ENCODE results near the gene TPM1. TPM values are rescaled to one million over a fixed set of nuclear protein-coding genes. Genes with fewer than 3 reads are reported as not detected.
"Not testable (repeated sequence)": the region's sequence is repeated elsewhere in the genome, so short reads cannot be mapped to it uniquely, and the experiment has no call there.

The TPM1 gene
- total RNA-seq, 1 donor from 2014 or later, result 498 TPM

GRCh38 chr15:63104727-63105126 lies 62.2 kb downstream of the TPM1 start:
- Histone ChIP-seq H3K9me3 (no peaks in the 10 kb centered on the region), H3K27me3 (no peaks in the 10 kb centered on the region), H3K4me3 (no peak overlapping the region), H3K36me3 (no peaks in the 10 kb centered on the region), H3K4me1 (no peaks in the 10 kb centered on the region), H3K27ac (no peak overlapping the region)
- intact Hi-C loops (cut with DNase I), result no loop called here
- TF ChIP-seq POLR2AphosphoS5 (IDR thresholded peaks at IDR 0.05; ENCODE audit: insufficient read depth in 1 of 2, low read depth in 1 of 2) (no peak), POLR2A (IDR thresholded peaks at IDR 0.05) (no peak)
- TF ChIP-seq, protein P1, sequence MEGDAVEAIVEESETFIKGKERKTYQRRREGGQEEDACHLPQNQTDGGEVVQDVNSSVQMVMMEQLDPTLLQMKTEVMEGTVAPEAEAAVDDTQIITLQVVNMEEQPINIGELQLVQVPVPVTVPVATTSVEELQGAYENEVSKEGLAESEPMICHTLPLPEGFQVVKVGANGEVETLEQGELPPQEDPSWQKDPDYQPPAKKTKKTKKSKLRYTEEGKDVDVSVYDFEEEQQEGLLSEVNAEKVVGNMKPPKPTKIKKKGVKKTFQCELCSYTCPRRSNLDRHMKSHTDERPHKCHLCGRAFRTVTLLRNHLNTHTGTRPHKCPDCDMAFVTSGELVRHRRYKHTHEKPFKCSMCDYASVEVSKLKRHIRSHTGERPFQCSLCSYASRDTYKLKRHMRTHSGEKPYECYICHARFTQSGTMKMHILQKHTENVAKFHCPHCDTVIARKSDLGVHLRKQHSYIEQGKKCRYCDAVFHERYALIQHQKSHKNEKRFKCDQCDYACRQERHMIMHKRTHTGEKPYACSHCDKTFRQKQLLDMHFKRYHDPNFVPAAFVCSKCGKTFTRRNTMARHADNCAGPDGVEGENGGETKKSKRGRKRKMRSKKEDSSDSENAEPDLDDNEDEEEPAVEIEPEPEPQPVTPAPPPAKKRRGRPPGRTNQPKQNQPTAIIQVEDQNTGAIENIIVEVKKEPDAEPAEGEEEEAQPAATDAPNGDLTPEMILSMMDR (IDR thresholded peaks at IDR 0.05), result no peak
- no peak for DNase-seq (ENCODE audit: extremely low spot score in 2 of 2)

GRCh38 chr15:63105354-63105753 lies 62.8 kb downstream of the TPM1 start:
- DNase-seq (ENCODE audit: extremely low spot score in 2 of 2); H3K27ac ChIP-seq; H3K36me3 ChIP-seq; intact Hi-C loops (cut with DNase I); H3K27me3 ChIP-seq; H3K4me3 ChIP-seq; H3K4me1 ChIP-seq; H3K9me3 ChIP-seq: not testable (repeated sequence)

GRCh38 chr15:63107895-63108546 lies 65.5 kb downstream of the TPM1 start:
- intact Hi-C loops (cut with DNase I), result no loop called here

GRCh38 chr15:63109498-63109897 lies 67.0 kb downstream of the TPM1 start:
- H3K27ac ChIP-seq, result no peak overlapping the region
- no peaks in the 10 kb centered on the region for H3K4me1 ChIP-seq
- H3K36me3 ChIP-seq, result no peaks in the 10 kb centered on the region
- H3K4me3 ChIP-seq, result no peak overlapping the region
- TF ChIP-seq, protein P1 (IDR thresholded peaks at IDR 0.05), result no peak
- TF ChIP-seq POLR2AphosphoS5 (IDR thresholded peaks at IDR 0.05; ENCODE audit: insufficient read depth in 1 of 2, low read depth in 1 of 2), result no peak
- TF ChIP-seq POLR2A (IDR thresholded peaks at IDR 0.05), result no peak
- DNase-seq (ENCODE audit: extremely low spot score in 2 of 2), result no peak
- H3K27me3 ChIP-seq, result no peaks in the 10 kb centered on the region
- no peaks in the 10 kb centered on the region for H3K9me3 ChIP-seq
- intact Hi-C loops (cut with DNase I), result no loop called here

More at GRCh38 chr15:63107895-63108546, 65.5 kb downstream of the TPM1 start:
- Histone ChIP-seq H3K36me3 (no peaks in the 10 kb centered on the region), H3K9me3 (no peaks in the 10 kb centered on the region), H3K27me3 (no peaks in the 10 kb centered on the region), H3K4me3 (no peak overlapping the region), H3K27ac (no peak overlapping the region), H3K4me1 (no peaks in the 10 kb centered on the region)
- TF ChIP-seq, protein P1 (IDR thresholded peaks at IDR 0.05), result no peak
- TF ChIP-seq POLR2AphosphoS5 (IDR thresholded peaks at IDR 0.05; ENCODE audit: insufficient read depth in 1 of 2, low read depth in 1 of 2), result no peak
- TF ChIP-seq POLR2A (IDR thresholded peaks at IDR 0.05), result no peak
- no peak for DNase-seq (ENCODE audit: extremely low spot score in 2 of 2)

DNA sequence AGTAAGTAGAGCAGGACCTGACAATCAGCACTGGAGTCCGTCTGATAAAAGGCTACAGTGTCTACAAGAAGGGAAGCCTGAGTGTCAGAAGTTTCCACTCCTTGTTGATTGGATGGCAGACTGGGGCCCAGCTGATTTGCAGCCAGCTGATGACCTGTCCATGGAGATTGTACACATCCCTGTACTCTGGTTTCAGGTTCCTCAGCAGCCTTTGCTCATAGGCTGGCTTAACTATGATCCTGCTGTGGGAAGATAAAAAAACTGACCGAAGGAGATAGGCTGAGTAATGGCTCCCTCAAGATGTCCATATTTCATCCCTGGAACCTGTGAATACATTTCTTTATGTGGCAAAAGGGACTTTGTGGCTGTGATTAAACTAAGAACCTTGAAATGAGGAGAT lies 67.4 kb downstream of the TPM1 start:
- H3K27ac ChIP-seq, result no peak overlapping the region
- intact Hi-C loops (cut with DNase I), result no loop called here
- TF ChIP-seq POLR2AphosphoS5 (IDR thresholded peaks at IDR 0.05; ENCODE audit: insufficient read depth in 1 of 2, low read depth in 1 of 2) (no peak), POLR2A (IDR thresholded peaks at IDR 0.05) (no peak)
- TF ChIP-seq, protein P1 (IDR thresholded peaks at IDR 0.05), result no peak
- no peaks in the 10 kb centered on the region for H3K27me3 ChIP-seq
- no peak overlapping the region for H3K4me3 ChIP-seq
- no peaks in the 10 kb centered on the region for H3K36me3 ChIP-seq
- H3K9me3 ChIP-seq, result no peaks in the 10 kb centered on the region
- no peaks in the 10 kb centered on the region for H3K4me1 ChIP-seq
- no peak for DNase-seq (ENCODE audit: extremely low spot score in 2 of 2)

Data from vagina (tissue), 2 donors.